ENCODE data around the gene CCDC87.
"Not testable (repeated sequence)": the region's sequence is repeated elsewhere in the genome, so short reads cannot be mapped to it uniquely, and the experiment has no call there.

The CCDC87 gene

DNA sequence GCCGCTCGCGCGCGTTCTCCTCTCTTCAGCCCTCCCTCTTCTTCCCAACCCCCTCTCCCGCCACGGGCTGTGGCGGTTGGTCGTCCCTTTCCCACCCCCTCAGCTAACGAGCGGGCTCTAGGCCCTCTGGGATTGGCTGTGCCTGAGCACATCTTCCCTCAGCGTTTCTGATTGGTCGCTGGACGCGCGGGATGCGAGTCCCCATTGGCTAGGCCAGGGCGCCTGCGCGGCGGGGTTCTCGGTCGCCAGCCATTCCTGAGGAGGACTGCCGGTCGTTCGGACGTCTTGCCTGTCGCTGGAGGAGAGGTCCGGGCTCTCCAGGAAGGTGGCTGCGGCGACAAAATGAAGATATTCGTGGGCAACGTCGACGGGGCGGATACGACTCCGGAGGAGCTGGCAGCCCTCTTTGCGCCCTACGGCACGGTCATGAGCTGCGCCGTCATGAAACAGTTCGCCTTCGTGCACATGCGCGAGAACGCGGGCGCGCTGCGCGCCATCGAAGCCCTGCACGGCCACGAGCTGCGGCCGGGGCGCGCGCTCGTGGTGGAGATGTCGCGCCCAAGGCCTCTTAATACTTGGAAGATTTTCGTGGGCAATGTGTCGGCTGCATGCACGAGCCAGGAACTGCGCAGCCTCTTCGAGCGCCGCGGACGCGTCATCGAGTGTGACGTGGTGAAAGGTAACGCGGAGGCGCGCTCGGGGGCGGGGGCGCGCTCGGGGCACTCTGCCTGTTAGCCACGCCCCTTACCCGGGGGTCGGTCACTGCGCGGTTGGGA, 23.7 kb upstream of the CCDC87 start, which contains the start of gene RBM14:
Gene RBM14, plus strand, starts transcription at position 252 of the 776 bp plus-strand sequence. Its CDS starts 91 bp downstream, at position 343.
- DNase-seq (ENCODE audit: low read depth in 2 of 2), result peak; percentile 94 to 97

- no peak for DNase-seq (ENCODE audit: low read depth in 2 of 2)
Measured at GRCh38 chr11:66614073-66614472, 21.2 kb upstream of the CCDC87 start.

- no peak for DNase-seq (ENCODE audit: low read depth in 2 of 2)
Measured at GRCh38 chr11:66612458-66612857, 19.6 kb upstream of the CCDC87 start.

DNA sequence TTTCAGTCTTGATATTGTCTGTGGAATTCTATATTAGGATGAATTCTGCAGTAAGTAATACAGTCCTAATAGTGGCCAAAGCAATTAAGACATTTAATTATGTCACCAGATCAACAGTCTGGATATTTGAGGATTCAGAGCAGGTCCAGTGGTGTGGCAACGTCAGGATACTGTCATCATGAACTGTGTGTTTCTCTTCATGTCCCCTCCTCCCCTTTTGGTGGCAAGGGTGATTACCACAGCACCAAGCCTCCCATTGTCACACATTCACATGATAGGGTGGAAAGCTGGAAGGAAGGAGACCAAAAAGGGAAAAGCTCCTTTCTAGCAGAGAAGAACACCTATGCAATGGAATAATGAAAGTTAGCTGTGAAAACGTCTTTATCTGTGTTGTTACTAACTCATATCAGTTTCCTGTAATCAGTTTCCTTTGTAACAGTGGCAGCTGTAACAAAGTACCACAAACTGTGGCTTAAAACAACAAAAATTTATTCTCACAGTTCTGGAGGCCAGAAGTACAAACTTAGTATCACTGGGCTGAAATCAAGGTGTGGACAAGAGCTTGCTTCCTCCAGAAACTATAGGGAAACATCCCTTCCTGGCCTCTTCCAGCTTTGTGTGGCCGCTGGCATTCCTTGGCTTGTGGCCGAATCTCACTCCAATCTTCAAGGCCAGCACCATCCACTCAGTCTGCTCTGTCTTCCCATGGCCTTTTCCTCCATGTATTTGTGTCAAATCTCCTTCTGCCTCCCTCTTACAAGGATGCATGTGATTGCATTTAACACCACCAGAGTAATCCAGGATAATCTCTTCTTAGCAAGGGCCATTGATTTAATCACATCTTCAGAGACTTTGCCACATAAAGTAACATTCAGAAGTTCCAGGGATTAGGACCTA, 17.1 kb upstream of the CCDC87 start:
- DNase-seq (ENCODE audit: low read depth in 2 of 2), result no peak

- no peak for DNase-seq (ENCODE audit: low read depth in 2 of 2)
Measured at GRCh38 chr11:66607126-66607834, 14.4 kb upstream of the CCDC87 start.

- DNase-seq (ENCODE audit: low read depth in 2 of 2), result not testable (repeated sequence)
Measured at GRCh38 chr11:66606608-66607007, 13.7 kb upstream of the CCDC87 start.

GRCh38 chr11:66604155-66604554, 11.3 kb upstream of the CCDC87 start:
- no peak for DNase-seq (ENCODE audit: low read depth in 2 of 2)

DNA sequence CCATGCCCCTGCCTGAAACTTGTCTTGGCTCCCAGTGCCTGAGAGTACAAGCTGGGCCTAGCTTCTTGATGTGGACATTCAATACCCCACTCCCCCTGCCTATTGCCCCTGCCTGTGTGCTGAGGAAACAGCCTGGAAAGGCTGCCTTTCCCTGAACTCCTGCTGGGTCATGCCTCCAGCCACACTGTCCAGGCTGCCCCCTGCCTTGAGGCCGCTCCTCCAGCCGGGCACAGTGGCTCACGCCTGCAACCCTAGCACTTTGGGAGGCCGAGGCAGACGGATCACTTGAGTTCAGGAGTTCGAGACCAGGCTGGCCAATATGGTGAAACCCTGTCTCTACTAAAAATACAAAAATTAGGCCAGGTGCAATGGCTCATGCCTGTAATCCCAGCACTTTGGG, 10.2 kb upstream of the CCDC87 start:
- no peak for DNase-seq (ENCODE audit: low read depth in 2 of 2)

- no peak for DNase-seq (ENCODE audit: low read depth in 2 of 2)
Measured at GRCh38 chr11:66600631-66601233, 7.9 kb upstream of the CCDC87 start.

DNA sequence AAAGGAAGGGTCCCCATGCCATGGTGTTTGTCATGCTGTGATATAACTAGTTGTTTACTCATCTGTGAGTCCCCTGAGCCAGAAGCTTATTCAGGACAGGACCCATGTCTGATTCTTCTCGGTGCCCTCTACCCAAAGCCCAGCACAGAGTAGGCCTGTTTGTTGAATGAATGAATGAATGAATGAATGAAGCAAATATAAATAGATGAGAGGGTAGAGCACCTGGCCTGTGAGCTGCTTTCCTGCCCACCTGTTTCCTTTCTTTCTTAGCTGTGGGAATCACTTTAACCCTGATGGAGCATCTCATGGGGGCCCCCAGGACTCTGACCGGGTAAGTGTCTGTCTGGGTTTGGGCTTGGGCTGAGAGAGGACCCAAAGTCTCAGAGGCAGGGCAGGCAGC, 7.4 kb upstream of the CCDC87 start:
- no peak for DNase-seq (ENCODE audit: low read depth in 2 of 2)

- DNase-seq (ENCODE audit: low read depth in 2 of 2), result no peak
Measured at GRCh38 chr11:66598993-66599392, 6.1 kb upstream of the CCDC87 start.

GRCh38 chr11:66595245-66595904, 2.5 kb upstream of the CCDC87 start:
- DNase-seq (ENCODE audit: low read depth in 2 of 2), result no peak

DNA sequence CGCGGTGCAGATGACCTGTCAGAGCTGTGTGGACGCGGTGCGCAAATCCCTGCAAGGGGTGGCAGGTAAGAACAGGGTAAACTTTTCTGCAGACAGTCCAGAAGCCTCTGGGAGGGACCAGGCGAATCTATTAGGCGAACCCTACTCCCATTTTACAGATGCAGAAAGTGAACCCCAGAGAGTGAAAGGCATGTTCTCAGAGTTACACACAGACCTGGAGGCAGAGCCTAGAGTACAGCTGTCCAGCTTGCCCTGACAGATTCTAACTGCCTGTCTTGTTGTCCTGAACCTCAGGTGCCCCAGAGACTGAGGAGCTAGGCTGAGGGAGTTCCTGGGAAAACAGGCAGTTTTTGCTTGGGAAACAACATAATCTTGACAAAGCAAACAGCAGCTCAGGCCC, 787 bp upstream of the CCDC87 start:
- DNase-seq (ENCODE audit: low read depth in 2 of 2), result no peak

- DNase-seq (ENCODE audit: low read depth in 2 of 2), result no peak
Measured at GRCh38 chr11:66593303-66593635, 406 bp upstream of the CCDC87 start.

- no peak for DNase-seq (ENCODE audit: low read depth in 2 of 2)
Measured at GRCh38 chr11:66591175-66591574, 1.7 kb downstream of the CCDC87 start.

GRCh38 chr11:66589996-66590675, 2.7 kb downstream of the CCDC87 start:
- DNase-seq (ENCODE audit: low read depth in 2 of 2), result no peak

GRCh38 chr11:66589315-66589714, 3.5 kb downstream of the CCDC87 start:
- not testable (repeated sequence) for DNase-seq (ENCODE audit: low read depth in 2 of 2)

- DNase-seq (ENCODE audit: low read depth in 2 of 2), result no peak
Measured at GRCh38 chr11:66586136-66586535, 6.7 kb downstream of the CCDC87 start.

GRCh38 chr11:66585447-66585846, 7.4 kb downstream of the CCDC87 start:
- not testable (repeated sequence) for DNase-seq (ENCODE audit: low read depth in 2 of 2)

DNA sequence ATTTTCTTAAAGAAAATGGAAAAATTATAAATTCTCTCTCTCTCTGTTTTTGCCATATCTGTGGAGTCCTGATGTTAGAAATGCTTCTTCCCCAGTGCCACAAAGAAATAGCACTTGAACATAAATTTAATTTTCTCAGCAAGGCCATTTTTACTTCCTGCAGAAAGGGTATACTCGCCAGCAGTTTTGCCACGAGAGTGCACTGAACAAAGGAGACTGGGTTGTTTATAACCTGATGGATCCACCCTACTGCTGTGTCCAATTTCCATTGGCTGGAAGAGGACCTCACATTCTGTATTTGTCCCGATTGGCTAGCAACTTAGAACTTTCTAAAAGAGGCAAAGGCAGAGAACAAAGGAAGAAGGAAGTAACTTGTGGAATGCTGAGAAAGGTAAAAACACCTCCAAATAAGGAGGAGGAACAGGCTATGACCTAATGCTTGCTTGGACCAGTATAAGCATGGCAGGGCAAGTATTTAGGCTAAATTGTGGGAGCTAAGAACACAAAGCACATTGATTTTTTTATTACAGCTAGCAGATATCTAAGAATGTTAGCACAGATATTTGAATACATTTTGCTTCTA, 10.2 kb downstream of the CCDC87 start:
- DNase-seq (ENCODE audit: low read depth in 2 of 2), result not testable (repeated sequence)

All from activated CD4-positive, alpha-beta T cell treated with anti-CD3 and anti-CD28 coated beads for 24 hours (primary cell).